ENCODE results near the gene CABLES2.

Gene CABLES2

DNA sequence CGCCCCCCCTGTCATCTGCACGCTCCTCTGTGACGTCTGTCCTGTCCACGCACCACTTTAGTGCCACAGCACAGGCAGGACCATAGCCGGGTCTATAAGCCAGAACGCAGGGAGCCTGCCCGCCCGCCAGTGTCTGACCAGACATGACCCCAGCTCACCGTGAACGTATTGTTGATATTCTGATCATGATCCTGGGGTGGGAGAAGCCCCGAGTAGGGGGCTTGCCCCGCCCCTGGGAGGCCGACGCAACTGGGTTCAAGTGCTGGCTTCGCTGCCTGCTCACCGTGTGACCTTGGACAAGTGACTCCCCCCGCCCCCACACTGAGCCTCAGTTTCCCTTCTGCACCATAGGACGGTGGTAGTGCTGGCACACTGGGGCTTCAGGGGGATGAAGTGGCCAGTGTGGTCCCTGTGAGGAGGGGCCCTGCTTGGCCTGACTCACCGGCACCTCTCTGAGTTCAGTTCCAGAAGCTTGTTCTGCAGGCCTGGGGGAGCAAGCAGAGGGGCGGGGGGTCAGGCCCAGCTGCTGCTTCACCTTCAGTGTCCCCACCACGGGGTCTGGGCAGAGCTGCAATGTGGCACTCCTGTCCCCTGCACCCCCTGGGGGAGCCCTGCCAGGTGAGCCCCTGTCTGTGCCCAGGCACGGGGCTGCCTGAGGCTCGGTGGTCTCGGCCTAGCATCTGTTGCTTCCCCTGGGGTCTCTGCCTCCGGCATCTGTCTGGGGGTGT is 11.1 kb upstream of the CABLES2 start:
- no peak for DNase-seq

DNA sequence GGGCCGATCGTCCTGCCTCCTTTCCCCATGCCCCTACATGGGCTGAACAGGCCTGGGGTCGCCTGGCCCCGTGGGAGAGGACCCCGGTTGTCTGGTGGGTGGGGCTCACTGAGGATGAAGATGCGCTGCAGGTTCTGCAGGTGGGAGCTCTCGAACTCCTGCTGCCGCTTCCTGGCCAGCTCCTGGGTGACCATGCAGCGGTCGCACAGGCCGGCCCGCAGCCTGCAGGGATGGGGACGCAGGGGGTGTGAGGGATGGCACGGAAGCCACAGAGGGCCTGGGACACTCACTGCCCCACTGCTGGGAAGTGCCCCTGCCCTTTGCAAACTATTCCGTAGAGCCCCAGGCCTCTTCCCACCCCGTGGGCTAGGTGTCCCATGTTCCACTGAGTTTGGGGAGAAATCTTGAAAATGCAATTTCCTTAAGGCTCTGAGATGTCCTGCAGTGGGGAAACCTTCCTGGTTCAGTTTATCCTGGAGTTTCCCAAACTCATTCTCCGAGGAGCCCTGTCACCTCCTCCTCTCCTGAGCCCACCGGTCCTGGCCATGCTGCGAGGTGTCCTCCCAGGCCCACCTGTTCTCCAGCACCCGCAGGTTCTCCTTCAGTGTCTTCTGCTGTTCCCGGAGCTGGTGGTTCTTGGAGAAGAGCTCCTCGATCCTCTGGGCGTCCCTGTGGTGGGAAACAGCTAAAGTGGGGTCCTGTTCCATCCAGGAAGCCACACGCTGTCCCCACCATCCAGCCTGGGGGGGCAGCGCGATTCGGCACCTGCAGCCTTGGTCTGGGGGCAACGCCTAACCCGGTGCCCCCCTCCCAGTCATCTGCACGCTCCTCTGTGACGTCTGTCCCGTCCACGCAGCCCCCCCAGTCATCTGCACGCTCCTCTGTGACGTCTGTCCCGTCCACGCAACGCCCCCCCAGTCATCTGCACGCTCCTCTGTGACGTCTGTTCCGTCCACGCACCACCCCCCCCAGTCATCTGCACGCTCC is 9.9 kb upstream of the CABLES2 start:
- Mint-ChIP-seq H3K27ac (no peak overlapping the region), H3K27me3 (ENCODE audit: low read depth, poor library complexity) (peaks cover 13% of the 10 kb centered on the region), H3K9me3 (no peaks in the 10 kb centered on the region), H3K4me1 (peaks cover 18% of the 10 kb centered on the region), H3K36me3 (ENCODE audit: low read depth) (no peaks in the 10 kb centered on the region), H3K4me3 (no peak overlapping the region)
- DNase-seq: no peak
- TF ChIP-seq, protein P1, sequence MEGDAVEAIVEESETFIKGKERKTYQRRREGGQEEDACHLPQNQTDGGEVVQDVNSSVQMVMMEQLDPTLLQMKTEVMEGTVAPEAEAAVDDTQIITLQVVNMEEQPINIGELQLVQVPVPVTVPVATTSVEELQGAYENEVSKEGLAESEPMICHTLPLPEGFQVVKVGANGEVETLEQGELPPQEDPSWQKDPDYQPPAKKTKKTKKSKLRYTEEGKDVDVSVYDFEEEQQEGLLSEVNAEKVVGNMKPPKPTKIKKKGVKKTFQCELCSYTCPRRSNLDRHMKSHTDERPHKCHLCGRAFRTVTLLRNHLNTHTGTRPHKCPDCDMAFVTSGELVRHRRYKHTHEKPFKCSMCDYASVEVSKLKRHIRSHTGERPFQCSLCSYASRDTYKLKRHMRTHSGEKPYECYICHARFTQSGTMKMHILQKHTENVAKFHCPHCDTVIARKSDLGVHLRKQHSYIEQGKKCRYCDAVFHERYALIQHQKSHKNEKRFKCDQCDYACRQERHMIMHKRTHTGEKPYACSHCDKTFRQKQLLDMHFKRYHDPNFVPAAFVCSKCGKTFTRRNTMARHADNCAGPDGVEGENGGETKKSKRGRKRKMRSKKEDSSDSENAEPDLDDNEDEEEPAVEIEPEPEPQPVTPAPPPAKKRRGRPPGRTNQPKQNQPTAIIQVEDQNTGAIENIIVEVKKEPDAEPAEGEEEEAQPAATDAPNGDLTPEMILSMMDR (IDR thresholded peaks at IDR 0.05): no peak

More for the DNA sequence above, 11.1 kb upstream of the CABLES2 start:
- Mint-ChIP-seq H3K27ac (no peak overlapping the region), H3K4me1 (peaks cover 20% of the 10 kb centered on the region), H3K27me3 (ENCODE audit: low read depth, poor library complexity) (peaks cover 10% of the 10 kb centered on the region), H3K9me3 (no peaks in the 10 kb centered on the region), H3K4me3 (no peak overlapping the region), H3K36me3 (ENCODE audit: low read depth) (no peaks in the 10 kb centered on the region)
- TF ChIP-seq, protein P1 (IDR thresholded peaks at IDR 0.05): no peak

DNA sequence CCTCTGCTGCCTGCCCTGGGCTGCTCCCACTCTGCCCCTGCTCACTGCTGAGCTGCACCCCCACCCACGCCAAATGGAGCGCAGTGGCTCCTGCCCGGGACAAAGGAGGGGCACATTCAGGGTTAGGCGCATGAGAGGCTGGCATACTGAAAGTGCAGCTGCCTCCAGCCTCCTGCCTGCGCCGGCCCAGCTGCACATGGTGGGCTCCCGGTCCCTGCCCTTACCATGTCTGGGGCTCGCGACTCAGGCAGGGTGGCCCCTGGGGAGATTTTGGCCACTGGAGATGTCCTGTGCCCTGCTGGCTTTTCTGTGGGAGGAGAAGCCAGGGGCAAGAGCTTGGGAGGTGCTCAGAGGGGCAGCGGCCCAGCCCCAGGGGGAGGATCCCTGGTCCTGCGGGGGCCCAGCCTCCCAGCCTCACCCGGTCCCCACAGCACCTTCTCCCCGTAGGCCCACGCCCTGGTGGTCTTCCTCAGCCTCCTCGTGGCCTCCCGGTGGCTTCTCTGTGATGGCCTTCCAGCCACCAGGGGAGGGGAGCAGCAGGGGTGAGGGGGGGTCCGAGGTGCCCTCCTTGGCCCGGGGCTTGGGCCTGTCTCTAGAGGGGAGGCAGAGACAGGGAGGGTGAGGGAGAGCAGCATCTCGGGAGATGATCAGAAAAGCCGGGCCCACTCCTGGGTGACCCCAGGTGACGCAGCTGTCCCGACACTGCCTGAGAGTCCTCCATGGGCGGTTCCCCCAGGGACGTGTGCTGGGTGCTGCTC is 8.4 kb upstream of the CABLES2 start:
- TF ChIP-seq, protein P1 (IDR thresholded peaks at IDR 0.05): no peak
- no peak overlapping the region for H3K27ac Mint-ChIP-seq
- H3K4me3 Mint-ChIP-seq: no peak overlapping the region
- peaks cover 17% of the 10 kb centered on the region for H3K27me3 Mint-ChIP-seq (ENCODE audit: low read depth, poor library complexity)
- peaks cover 5% of the 10 kb centered on the region for H3K4me1 Mint-ChIP-seq
- no peaks in the 10 kb centered on the region for H3K36me3 Mint-ChIP-seq (ENCODE audit: low read depth)
- DNase-seq: no peak
- no peaks in the 10 kb centered on the region for H3K9me3 Mint-ChIP-seq

DNA sequence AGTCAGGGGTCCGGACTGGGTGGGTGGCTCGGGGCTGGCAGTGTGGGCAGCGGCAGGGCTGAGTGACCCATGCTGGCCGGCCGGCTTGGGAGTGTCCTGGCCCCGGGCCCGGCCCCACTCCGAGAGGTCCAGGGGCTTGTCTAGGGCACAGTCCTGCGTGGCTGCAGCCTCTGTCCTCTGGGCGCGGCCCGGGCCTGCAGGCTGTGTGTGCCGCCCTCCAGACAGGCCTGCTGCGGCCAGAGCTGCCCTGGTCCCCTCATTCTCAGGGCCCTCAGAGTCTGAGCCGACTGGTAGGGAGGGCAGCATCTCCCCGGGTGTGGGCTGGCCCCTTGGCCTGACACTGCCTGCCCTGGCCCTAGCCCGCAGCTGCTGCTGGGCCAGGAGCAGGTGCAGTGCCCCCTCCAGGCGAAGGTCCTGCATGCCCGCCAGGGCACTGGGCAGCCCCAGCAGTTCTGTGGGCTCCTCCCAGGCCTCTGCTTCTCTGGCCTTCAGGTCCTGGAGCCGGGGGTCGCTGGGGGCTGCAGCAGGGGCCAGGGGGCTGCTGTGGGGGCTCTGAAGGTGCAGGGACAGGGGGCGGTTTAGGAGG is 6.9 kb upstream of the CABLES2 start:
- peaks cover 24% of the 10 kb centered on the region for H3K27me3 Mint-ChIP-seq (ENCODE audit: low read depth, poor library complexity)
- H3K9me3 Mint-ChIP-seq: no peaks in the 10 kb centered on the region
- TF ChIP-seq, protein P1 (IDR thresholded peaks at IDR 0.05): no peak
- no peak overlapping the region for H3K4me3 Mint-ChIP-seq
- no peaks in the 10 kb centered on the region for H3K36me3 Mint-ChIP-seq (ENCODE audit: low read depth)
- H3K4me1 Mint-ChIP-seq: peaks cover 12% of the 10 kb centered on the region
- no peak overlapping the region for H3K27ac Mint-ChIP-seq
- no peak for DNase-seq

DNA sequence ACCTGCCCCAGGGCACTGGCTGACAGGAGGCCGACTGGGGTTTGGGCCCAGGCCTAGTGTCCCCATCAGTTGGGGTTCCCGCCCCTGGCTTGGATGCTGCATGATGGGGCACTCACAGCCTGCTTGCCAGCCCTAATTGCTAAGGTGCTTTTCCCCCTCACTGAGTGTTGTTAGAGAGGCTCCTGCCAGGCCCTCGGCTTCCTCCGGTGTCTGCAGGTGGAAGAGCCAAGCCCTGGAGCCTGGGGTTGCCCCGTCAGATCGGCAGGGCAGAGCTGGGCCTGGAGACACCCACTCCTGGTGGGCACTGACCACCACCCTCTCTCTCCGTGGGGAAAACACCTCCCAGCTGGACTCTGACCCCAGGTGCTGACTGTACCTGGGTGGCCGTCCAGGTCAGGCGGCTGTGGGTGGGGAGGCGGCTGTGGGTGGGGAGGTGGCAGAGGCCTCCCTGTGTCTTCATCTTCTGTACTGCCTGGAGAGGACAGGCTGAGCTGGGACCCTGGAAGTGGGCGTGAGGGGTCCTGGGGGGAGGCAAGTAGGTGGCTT is 6.0 kb upstream of the CABLES2 start:
- no peak for DNase-seq
- Mint-ChIP-seq H3K9me3 (no peaks in the 10 kb centered on the region), H3K4me3 (no peak overlapping the region), H3K4me1 (peaks cover 12% of the 10 kb centered on the region), H3K27me3 (ENCODE audit: low read depth, poor library complexity) (peaks cover 28% of the 10 kb centered on the region), H3K27ac (no peak overlapping the region), H3K36me3 (ENCODE audit: low read depth) (no peaks in the 10 kb centered on the region)
- TF ChIP-seq, protein P1 (IDR thresholded peaks at IDR 0.05): no peak

Data from nephron progenitor cell (in vitro differentiated cells).